Endothelial cell of umbilical vein (primary cell): Measurements from ENCODE around the gene CERS6. TPM values are rescaled to one million over a fixed set of nuclear protein-coding genes. Genes with fewer than 3 reads are reported as not detected.

Source experiments
- BruUV-seq: library from RNA; stranded (reverse); fragments of 400-500 nt; replicated peaks from 2 replicates; lab custom pipeline; 2021; lab: Mats Ljungman, UMichigan
- CTCF ChIA-PET: fragments of 300-600, 350-600 bp; sonication (Branson Sonifier 250); formaldehyde crosslinking; loops from one replicate; lab custom pipeline; 2021; ENCODE audit warnings: antibody characterized with exemption, inconsistent platforms; lab: Charles Lee
- POLR2A ChIA-PET: fragments of 300-600, 350-600 bp; sonication (Branson Sonifier 250); formaldehyde crosslinking; loops from one replicate; lab custom pipeline; 2021; ENCODE audit warnings: antibody characterized with exemption, inconsistent platforms; lab: Charles Lee
- DNase-seq: peaks from one replicate; pipeline ENCODE4 v3.0.0-alpha.2; 2011; ENCODE audit warnings: low read depth, low spot score
- FAIRE-seq: peaks from 2 replicates; lab custom pipeline; 2011; peaks lifted over from hg19 to GRCh38; lab: Jason Lieb, UNC
- H2AFZ ChIP-seq: 2 replicates; pipeline ENCODE4 v1.6.0; 2012; ENCODE audit warnings: low read depth, low read length, control low read depth, inconsistent platforms
- H3K27ac ChIP-seq: 2 replicates; pipeline ENCODE4 v1.5.1; 2011; ENCODE audit warnings: low read depth, mild to moderate bottlenecking, control low read depth, low read length, moderate library complexity; ENCODE audit not compliant: insufficient read depth
- H3K27me3 ChIP-seq, 2 experiments: 2 replicates each; pipeline versions ENCODE4 v1.6.0 to v1.6.1; 2011; ENCODE audit warnings: low read length in 2 of 2, mixed read lengths in 1 of 2; ENCODE audit not compliant: control insufficient read depth in 2 of 2, insufficient read depth in 2 of 2
- H3K36me3 ChIP-seq, 2 experiments: 2 replicates in 1 of 2; 3 replicates in 1 of 2; pipeline ENCODE4 v1.5.1; 2011; ENCODE audit warnings: low read length in 2 of 2, mild to moderate bottlenecking in 1 of 2, moderate library complexity in 1 of 2; ENCODE audit not compliant: control insufficient read depth in 2 of 2, insufficient read depth in 2 of 2; ENCODE audit errors: extremely low read depth in 1 of 2
- H3K4me1 ChIP-seq: 3 replicates; pipeline ENCODE4 v1.5.1; 2011; ENCODE audit warnings: mild to moderate bottlenecking, low read length; ENCODE audit not compliant: control insufficient read depth, insufficient read depth; ENCODE audit errors: extremely low read depth
- H3K4me2 ChIP-seq: 2 replicates; pipeline ENCODE4 v1.6.1; 2011; ENCODE audit warnings: low read length, control low read depth, mixed read lengths; ENCODE audit not compliant: insufficient read depth
- H3K4me3 ChIP-seq, 3 experiments: fragments of 200-600 bp in 1 of 3; sonication (generic), shearing (Covaris generic) in 1 of 3; replicated peaks in 1 of 3; 2 replicates each; pipeline ENCODE4 v1.5.1; 2011 to 2016; ENCODE audit warnings: control low read depth in 3 of 3, low read length in 3 of 3, mild to moderate bottlenecking in 2 of 3, inconsistent platforms in 1 of 3, low read depth in 1 of 3, moderate library complexity in 1 of 3; ENCODE audit not compliant: insufficient read depth in 1 of 3
- H3K79me2 ChIP-seq: 2 replicates; pipeline ENCODE4 v1.6.0; 2012; ENCODE audit warnings: low read length, inconsistent platforms; ENCODE audit not compliant: control insufficient read depth, insufficient read depth
- H3K9ac ChIP-seq: replicated peaks from 2 replicates; pipeline ENCODE3; 2011; ENCODE audit warnings: low read length, control low read depth; ENCODE audit not compliant: insufficient read depth; ENCODE audit errors: extremely low read depth
- H3K9me1 ChIP-seq: replicated peaks from 3 replicates; pipeline ENCODE4 v1.6.0; 2011; ENCODE audit warnings: mild to moderate bottlenecking, low read length; ENCODE audit not compliant: control insufficient read depth, insufficient read depth; ENCODE audit errors: extremely low read depth
- H3K9me3 ChIP-seq: replicated peaks from 2 replicates; pipeline ENCODE4 v1.5.1; 2012; ENCODE audit warnings: low read length, inconsistent platforms; ENCODE audit not compliant: control insufficient read depth, insufficient read depth
- H4K20me1 ChIP-seq: replicated peaks from 2 replicates; pipeline ENCODE3; 2011; ENCODE audit warnings: mild to moderate bottlenecking, low read length; ENCODE audit not compliant: control insufficient read depth, insufficient read depth; ENCODE audit errors: extremely low read depth
- EZH2 ChIP-seq: IDR thresholded peaks from 2 replicates; pipeline ENCODE4 v1.6.1; 2012; ENCODE audit warnings: borderline replicate concordance, low read depth, mild to moderate bottlenecking, moderate library complexity, low read length, inconsistent platforms; ENCODE audit not compliant: severe bottlenecking
- FOS ChIP-seq: IDR thresholded peaks from 2 replicates; pipeline ENCODE4 v1.6.1; 2011; ENCODE audit warnings: mild to moderate bottlenecking, low read length, moderate library complexity, borderline replicate concordance; ENCODE audit not compliant: insufficient read depth
- GATA2 ChIP-seq: IDR thresholded peaks from 2 replicates; pipeline ENCODE4 v1.7.0; 2011; ENCODE audit warnings: low read depth, mild to moderate bottlenecking, moderate library complexity, mixed read lengths, low read length; ENCODE audit not compliant: insufficient read length, insufficient read depth
- JUN ChIP-seq: IDR thresholded peaks from 2 replicates; pipeline ENCODE4 v1.6.1; 2011; ENCODE audit warnings: borderline replicate concordance, low read depth; ENCODE audit not compliant: insufficient read length, insufficient read depth
- MYC ChIP-seq: IDR thresholded peaks from one replicate; pipeline ENCODE4 v1.6.1; 2011; ENCODE audit warnings: mild to moderate bottlenecking, low read depth, low read length
- POLR2A ChIP-seq: IDR thresholded peaks from 2 replicates; pipeline ENCODE4 v1.6.1; 2012; ENCODE audit warnings: low read depth, mild to moderate bottlenecking, control low read depth, low read length
- POLR2AphosphoS5 ChIP-seq: IDR thresholded peaks from 2 replicates; pipeline ENCODE4 v1.6.1; 2012; ENCODE audit warnings: low read depth, mild to moderate bottlenecking, control low read depth, low read length, moderate library complexity; ENCODE audit not compliant: insufficient read depth
- dilution Hi-C: fragments of 300-500 bp; cut with MboI; formaldehyde crosslinking; loops from one replicate; pipeline ENCODE4 v1.15.0; 2019; ENCODE audit warnings: low sequenced_read_pairs; ENCODE audit not compliant: extremely low pct_ligation_motif_present
- intact Hi-C: fragments of 100-400 bp; cut with micrococcal nuclease; formaldehyde crosslinking; loops from one replicate; pipeline ENCODE4 v1.10.0; 2022
- polyA plus RNA-seq, 4 experiments: library from polyadenylated mRNA; depleted of rRNA in 3 of 4; stranded (reverse) in 3 of 4; unstranded in 1 of 4; fragments of >200 nt; gene quantifications; 2 replicates each; pipeline versions ENCODE4 v1.2.1 to v1.2.3, GENCODE V29; 2011 to 2012; ENCODE audit warnings: missing spikeins in 1 of 4
- total RNA-seq: library from RNA; stranded (reverse); gene quantifications from 2 replicates; pipeline ENCODE4 v1.2.3, GENCODE V29; 2021
- TF ChIP-seq, protein P1 (sequence below), 2 donors: IDR thresholded peaks; 1 replicate in 1 of 2; 2 replicates in 1 of 2; pipeline ENCODE4 v1.5.1; 2011; ENCODE audit warnings: low read length in 2 of 2, mild to moderate bottlenecking in 2 of 2, moderate library complexity in 2 of 2, control low read depth in 1 of 2, inconsistent platforms in 1 of 2, low read depth in 1 of 2; ENCODE audit not compliant: insufficient read depth in 1 of 2; ENCODE audit errors: extremely low read depth in 1 of 2
- TF ChIP-seq, protein P2 (sequence below): IDR thresholded peaks from 2 replicates; pipeline ENCODE4 v1.6.1; 2011; ENCODE audit not compliant: insufficient read depth, insufficient read length

Gene CERS6
- total and polyA plus RNA-seq, 2 donors (not counting 3 experiments of a cell fraction or from before 2014, with no cell fraction given), result 2.7 to 11.7 TPM

DNA sequence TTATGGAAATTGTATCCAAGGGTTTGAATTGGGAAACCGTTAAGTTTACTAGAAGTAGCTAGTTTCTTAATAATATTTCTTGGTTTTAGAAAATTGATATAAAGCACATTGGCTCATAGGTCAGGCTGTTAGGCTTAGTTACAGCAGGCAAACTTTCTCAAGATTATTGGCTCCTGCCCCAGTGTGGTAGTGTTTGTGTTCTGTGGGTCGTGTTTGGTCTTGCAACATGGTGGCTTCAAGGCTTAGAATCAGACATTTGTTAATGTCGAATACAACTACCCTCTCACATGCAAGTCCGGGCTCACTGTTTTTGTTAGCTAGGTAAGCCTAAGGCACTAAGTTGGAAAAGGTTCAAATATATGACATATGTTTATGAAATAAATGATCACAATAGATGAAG lies 19.6 kb downstream of the CERS6 start:
- POLR2A ChIA-PET, result no interaction called here
- H4K20me1 ChIP-seq, result no peaks in the 10 kb centered on the region
- H2AFZ ChIP-seq, result no peak overlapping the region
- dilution Hi-C loops (no loop called here), intact Hi-C loops (no loop called here)
- H3K4me2 ChIP-seq, result no peak overlapping the region
- BruUV-seq, result no TSS peak
- H3K36me3 ChIP-seq, result no peaks in the 10 kb centered on the region
- H3K4me1 ChIP-seq, result no peaks in the 10 kb centered on the region
- FAIRE-seq, result no peak
- no peak overlapping the region for H3K4me3 ChIP-seq
- DNase-seq, result no peak
- no peak overlapping the region for H3K27ac ChIP-seq
- H3K9ac ChIP-seq, result no peak overlapping the region
- H3K27me3 ChIP-seq, result no peaks in the 10 kb centered on the region
- no peaks in the 10 kb centered on the region for H3K9me3 ChIP-seq
- CTCF ChIA-PET, result interaction anchor here (1.3 kb wide), 1 partner anchor 15 kb away, joined by 3 read pairs; no protein-coding TSS in a partner anchor
- H3K9me1 ChIP-seq, result no peaks in the 10 kb centered on the region
- no peaks in the 10 kb centered on the region for H3K79me2 ChIP-seq
- TF ChIP-seq EZH2 (no peak), GATA2 (no peak), MYC (no peak), JUN (no peak), FOS (no peak), POLR2AphosphoS5 (no peak), POLR2A (no peak)
- TF ChIP-seq, protein P1, sequence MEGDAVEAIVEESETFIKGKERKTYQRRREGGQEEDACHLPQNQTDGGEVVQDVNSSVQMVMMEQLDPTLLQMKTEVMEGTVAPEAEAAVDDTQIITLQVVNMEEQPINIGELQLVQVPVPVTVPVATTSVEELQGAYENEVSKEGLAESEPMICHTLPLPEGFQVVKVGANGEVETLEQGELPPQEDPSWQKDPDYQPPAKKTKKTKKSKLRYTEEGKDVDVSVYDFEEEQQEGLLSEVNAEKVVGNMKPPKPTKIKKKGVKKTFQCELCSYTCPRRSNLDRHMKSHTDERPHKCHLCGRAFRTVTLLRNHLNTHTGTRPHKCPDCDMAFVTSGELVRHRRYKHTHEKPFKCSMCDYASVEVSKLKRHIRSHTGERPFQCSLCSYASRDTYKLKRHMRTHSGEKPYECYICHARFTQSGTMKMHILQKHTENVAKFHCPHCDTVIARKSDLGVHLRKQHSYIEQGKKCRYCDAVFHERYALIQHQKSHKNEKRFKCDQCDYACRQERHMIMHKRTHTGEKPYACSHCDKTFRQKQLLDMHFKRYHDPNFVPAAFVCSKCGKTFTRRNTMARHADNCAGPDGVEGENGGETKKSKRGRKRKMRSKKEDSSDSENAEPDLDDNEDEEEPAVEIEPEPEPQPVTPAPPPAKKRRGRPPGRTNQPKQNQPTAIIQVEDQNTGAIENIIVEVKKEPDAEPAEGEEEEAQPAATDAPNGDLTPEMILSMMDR (IDR thresholded peaks at IDR 0.05; ENCODE audit: extremely low read depth in 1 of 2, insufficient read depth in 1 of 2, low read depth in 1 of 2, low read length in 2 of 2), result no peak
- TF ChIP-seq, protein P2, sequence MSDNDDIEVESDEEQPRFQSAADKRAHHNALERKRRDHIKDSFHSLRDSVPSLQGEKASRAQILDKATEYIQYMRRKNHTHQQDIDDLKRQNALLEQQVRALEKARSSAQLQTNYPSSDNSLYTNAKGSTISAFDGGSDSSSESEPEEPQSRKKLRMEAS, result no peak
